SK-N-SH treated with all-trans-retinoic acid at 6 μM for 48 hours (cell line): ENCODE results near the gene TNFRSF1B.

Experiments
- ATAC-seq: fragments of 200-7000 bp; cut with Tn5 transposase; 3 replicates; pipeline ENCODE4 v1.9.1; 2020; ENCODE audit warnings: mild to moderate bottlenecking, moderate library complexity
- ARNTL ChIP-seq: fragments of 450-650 bp; formaldehyde crosslinking; IDR thresholded peaks from 2 replicates; pipeline ENCODE4 v1.5.0; 2020; ENCODE audit warnings: low read depth, mild to moderate bottlenecking, moderate library complexity, borderline replicate concordance
- BACH2 ChIP-seq: fragments of 250-450 bp; sonication (Bioruptor Pico); IDR thresholded peaks from 2 replicates; pipeline ENCODE4 v1.9.0; 2021; ENCODE audit warnings: mild to moderate bottlenecking, borderline replicate concordance
- CREB5 ChIP-seq: fragments of 250-450 bp; sonication (Bioruptor Pico); IDR thresholded peaks from 2 replicates; pipeline ENCODE4 v1.5.1; 2020; ENCODE audit warnings: low read depth, mild to moderate bottlenecking, moderate library complexity
- CSRNP3 ChIP-seq: fragments of 250-450 bp; sonication (Bioruptor Pico); IDR thresholded peaks from 2 replicates; pipeline ENCODE4 v1.5.1; 2021; ENCODE audit warnings: mild to moderate bottlenecking, moderate library complexity
- ESRRG ChIP-seq: fragments of 250-450 bp; sonication (Bioruptor Pico); IDR thresholded peaks from 2 replicates; pipeline ENCODE4 v1.6.1; 2021; ENCODE audit warnings: mild to moderate bottlenecking
- GLIS3 ChIP-seq: fragments of 250-450 bp; sonication (Bioruptor Pico); IDR thresholded peaks from 2 replicates; pipeline ENCODE4 v1.5.0; 2020; ENCODE audit warnings: mild to moderate bottlenecking, moderate library complexity
- ISL1 ChIP-seq: fragments of 250-450 bp; sonication (Bioruptor Pico); IDR thresholded peaks from 2 replicates; pipeline ENCODE4 v2.1.2; 2022; ENCODE audit warnings: mild to moderate bottlenecking, moderate library complexity
- OSR1 ChIP-seq: fragments of 250-450 bp; sonication (Bioruptor Pico); IDR thresholded peaks from 2 replicates; pipeline ENCODE4 v1.8.0; 2022; ENCODE audit warnings: moderate library complexity, mild to moderate bottlenecking, inconsistent platforms
- POU6F1 ChIP-seq: fragments of 250-450 bp; sonication (Bioruptor Pico); IDR thresholded peaks from 2 replicates; pipeline ENCODE4 v1.8.0; 2021; ENCODE audit warnings: low read depth, mild to moderate bottlenecking, moderate library complexity, borderline replicate concordance
- PPARA ChIP-seq: fragments of 250-450 bp; sonication (Bioruptor Pico); IDR thresholded peaks from 2 replicates; pipeline ENCODE4 v1.5.0; 2020; ENCODE audit warnings: mild to moderate bottlenecking, borderline replicate concordance
- RARB ChIP-seq: fragments of 250-450 bp; sonication (Bioruptor Pico); IDR thresholded peaks from 2 replicates; pipeline ENCODE4 v1.8.0; 2021; ENCODE audit warnings: mild to moderate bottlenecking, moderate library complexity
- SNAI2 ChIP-seq: fragments of 250-450 bp; sonication (Bioruptor Pico); IDR thresholded peaks from 2 replicates; pipeline ENCODE4 v1.5.0; 2020; ENCODE audit warnings: mild to moderate bottlenecking, moderate library complexity
- TCF4 ChIP-seq: fragments of 250-450 bp; sonication (Bioruptor Pico); IDR thresholded peaks from 2 replicates; pipeline ENCODE4 v1.8.0; 2021; ENCODE audit warnings: mild to moderate bottlenecking, moderate library complexity, borderline replicate concordance
- TOX ChIP-seq: fragments of 250-450 bp; sonication (Bioruptor Pico); IDR thresholded peaks from 2 replicates; pipeline ENCODE4 v1.8.0; 2021; ENCODE audit warnings: mild to moderate bottlenecking, moderate library complexity, borderline replicate concordance
- TSHZ2 ChIP-seq: fragments of 250-450 bp; sonication (Bioruptor Pico); IDR thresholded peaks from 2 replicates; pipeline ENCODE4 v1.5.0; 2020; ENCODE audit warnings: mild to moderate bottlenecking, moderate library complexity
- ZC3H10 ChIP-seq: fragments of 250-450 bp; sonication (Bioruptor Pico); IDR thresholded peaks from 2 replicates; pipeline ENCODE4 v1.5.1; 2021; ENCODE audit warnings: mild to moderate bottlenecking, moderate library complexity
- ZFP3 ChIP-seq: fragments of 250-450 bp; sonication (Bioruptor Pico); IDR thresholded peaks from 2 replicates; pipeline ENCODE4 v1.5.0; 2020; ENCODE audit warnings: mild to moderate bottlenecking, moderate library complexity
- ZFP30 ChIP-seq: fragments of 450-650 bp; formaldehyde crosslinking; IDR thresholded peaks from 2 replicates; pipeline ENCODE4 v1.5.0; 2022; ENCODE audit warnings: mild to moderate bottlenecking, moderate library complexity
- ZNF565 ChIP-seq: fragments of 450-650 bp; formaldehyde crosslinking; conservative IDR thresholded peaks from 2 replicates; pipeline ENCODE4 v1.5.0; 2020; ENCODE audit warnings: low read depth, mild to moderate bottlenecking, moderate library complexity
- ZNF70 ChIP-seq: fragments of 450-650 bp; formaldehyde crosslinking; IDR thresholded peaks from 2 replicates; pipeline ENCODE4 v1.5.0; 2020; ENCODE audit warnings: mild to moderate bottlenecking, moderate library complexity
- ZNF8 ChIP-seq: fragments of 450-650 bp; formaldehyde crosslinking; IDR thresholded peaks from 2 replicates; pipeline ENCODE4 v1.5.0; 2020; ENCODE audit warnings: mild to moderate bottlenecking, moderate library complexity
- TF ChIP-seq, protein P1 (sequence below): fragments of 250-450 bp; sonication (Bioruptor Pico); IDR thresholded peaks from 2 replicates; pipeline ENCODE4 v1.8.0; 2020; ENCODE audit warnings: mild to moderate bottlenecking, moderate library complexity, borderline replicate concordance

The TNFRSF1B gene

DNA sequence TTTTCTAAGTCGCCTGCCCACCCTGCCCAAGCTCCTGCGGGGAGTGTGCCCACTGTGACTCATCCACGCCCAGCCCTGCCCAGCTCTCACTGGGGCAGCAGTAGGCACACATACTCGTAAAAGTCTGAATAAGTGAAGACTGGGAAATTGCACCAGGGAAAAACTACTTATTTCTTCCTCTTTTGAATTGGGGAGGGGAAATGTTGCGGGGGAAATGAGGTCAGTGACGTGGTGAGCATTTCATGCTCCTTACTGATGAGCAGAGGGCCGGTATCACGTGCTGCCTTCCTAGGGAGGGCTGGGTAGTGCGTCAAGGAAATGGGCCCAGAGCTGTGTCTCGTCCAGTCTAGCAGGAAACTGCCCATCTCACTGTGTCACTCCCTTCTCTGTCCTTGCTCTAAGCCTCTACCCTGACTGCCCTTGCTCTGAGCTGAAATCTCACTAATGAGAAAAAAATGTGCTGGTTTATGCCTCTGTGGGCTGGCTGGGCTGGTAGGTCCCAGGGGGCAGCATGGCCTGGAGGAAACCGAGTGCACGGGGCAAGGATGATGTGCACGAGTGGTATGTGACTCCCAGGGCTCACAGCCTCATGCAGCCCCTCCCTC lies 13.5 kb upstream of the TNFRSF1B start:
- peak; percentile 77 for ATAC-seq
- no peak for TF ChIP-seq TCF4 (CRISPR knock-in tag)
- TF ChIP-seq SNAI2 (CRISPR knock-in tag) = no peak
- TF ChIP-seq ZNF565 (CRISPR knock-in tag) = no peak
- TF ChIP-seq GLIS3 (CRISPR knock-in tag) = no peak
- no peak for TF ChIP-seq OSR1 (CRISPR knock-in tag)
- no peak for TF ChIP-seq CSRNP3 (CRISPR knock-in tag)
- TF ChIP-seq CREB5 = no peak
- no peak for TF ChIP-seq ISL1 (CRISPR knock-in tag)
- no peak for TF ChIP-seq ZFP3 (CRISPR knock-in tag)
- TF ChIP-seq RARB = no peak
- no peak for TF ChIP-seq POU6F1
- TF ChIP-seq ARNTL = no peak
- TF ChIP-seq ESRRG (CRISPR knock-in tag) = no peak
- TF ChIP-seq BACH2 (CRISPR knock-in tag) = no peak

DNA sequence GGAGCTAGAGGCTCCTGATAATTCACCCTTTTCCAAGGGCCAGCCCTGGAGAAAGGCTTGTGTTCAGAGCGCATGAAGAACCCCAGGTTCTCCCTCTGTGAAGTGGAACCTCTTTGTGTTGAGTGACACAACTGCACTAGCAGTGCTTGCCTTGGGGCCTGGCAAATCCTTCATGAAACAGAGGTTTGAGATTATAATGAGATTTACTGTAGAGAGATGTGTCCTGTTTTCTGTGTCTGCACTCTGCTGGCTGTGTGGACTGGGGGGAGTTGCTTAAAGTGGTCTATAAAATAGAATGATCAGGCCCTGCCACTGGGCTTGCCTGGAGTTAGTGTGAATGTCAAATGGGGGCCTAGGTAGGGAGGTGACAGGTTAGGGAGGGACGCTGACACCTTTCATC lies 11.5 kb upstream of the TNFRSF1B start:
- ATAC-seq = no peak
- TF ChIP-seq ZNF565 (CRISPR knock-in tag) (no peak), ZFP30 (no peak), TCF4 (CRISPR knock-in tag) (no peak), ZFP3 (CRISPR knock-in tag) (no peak), POU6F1 (no peak), GLIS3 (CRISPR knock-in tag) (no peak), CSRNP3 (CRISPR knock-in tag) (no peak), PPARA (CRISPR knock-in tag) (no peak), ISL1 (CRISPR knock-in tag) (no peak), ESRRG (CRISPR knock-in tag) (no peak), ZC3H10 (no peak), TOX (no peak), TSHZ2 (CRISPR knock-in tag) (no peak), ZNF70 (no peak), BACH2 (CRISPR knock-in tag) (no peak), CREB5 (no peak), ARNTL (no peak), ZNF8 (no peak)
- TF ChIP-seq, protein P1, sequence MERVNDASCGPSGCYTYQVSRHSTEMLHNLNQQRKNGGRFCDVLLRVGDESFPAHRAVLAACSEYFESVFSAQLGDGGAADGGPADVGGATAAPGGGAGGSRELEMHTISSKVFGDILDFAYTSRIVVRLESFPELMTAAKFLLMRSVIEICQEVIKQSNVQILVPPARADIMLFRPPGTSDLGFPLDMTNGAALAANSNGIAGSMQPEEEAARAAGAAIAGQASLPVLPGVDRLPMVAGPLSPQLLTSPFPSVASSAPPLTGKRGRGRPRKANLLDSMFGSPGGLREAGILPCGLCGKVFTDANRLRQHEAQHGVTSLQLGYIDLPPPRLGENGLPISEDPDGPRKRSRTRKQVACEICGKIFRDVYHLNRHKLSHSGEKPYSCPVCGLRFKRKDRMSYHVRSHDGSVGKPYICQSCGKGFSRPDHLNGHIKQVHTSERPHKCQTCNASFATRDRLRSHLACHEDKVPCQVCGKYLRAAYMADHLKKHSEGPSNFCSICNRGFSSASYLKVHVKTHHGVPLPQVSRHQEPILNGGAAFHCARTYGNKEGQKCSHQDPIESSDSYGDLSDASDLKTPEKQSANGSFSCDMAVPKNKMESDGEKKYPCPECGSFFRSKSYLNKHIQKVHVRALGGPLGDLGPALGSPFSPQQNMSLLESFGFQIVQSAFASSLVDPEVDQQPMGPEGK = no peak
